Testis (tissue), 2 donors: ENCODE data around the gene DRC7.

Experiments
- POLR2A ChIP-seq: fragments of 450-650 bp; IDR thresholded peaks from one replicate; pipeline ENCODE4 v1.6.1; 2017; ENCODE audit warnings: antibody characterized with exemption, mild to moderate bottlenecking, moderate library complexity
- TF ChIP-seq, protein P1 (sequence below), 3 experiments: fragments of 450-650 bp in 2 of 3; fragments of 200-600 bp in 1 of 3; sonication (generic) in 1 of 3; IDR thresholded peaks; one replicate each; pipeline ENCODE4 v1.5.1; 2016 to 2019; ENCODE audit warnings: antibody characterized with exemption in 3 of 3, mild to moderate bottlenecking in 2 of 3, moderate library complexity in 1 of 3

DNA sequence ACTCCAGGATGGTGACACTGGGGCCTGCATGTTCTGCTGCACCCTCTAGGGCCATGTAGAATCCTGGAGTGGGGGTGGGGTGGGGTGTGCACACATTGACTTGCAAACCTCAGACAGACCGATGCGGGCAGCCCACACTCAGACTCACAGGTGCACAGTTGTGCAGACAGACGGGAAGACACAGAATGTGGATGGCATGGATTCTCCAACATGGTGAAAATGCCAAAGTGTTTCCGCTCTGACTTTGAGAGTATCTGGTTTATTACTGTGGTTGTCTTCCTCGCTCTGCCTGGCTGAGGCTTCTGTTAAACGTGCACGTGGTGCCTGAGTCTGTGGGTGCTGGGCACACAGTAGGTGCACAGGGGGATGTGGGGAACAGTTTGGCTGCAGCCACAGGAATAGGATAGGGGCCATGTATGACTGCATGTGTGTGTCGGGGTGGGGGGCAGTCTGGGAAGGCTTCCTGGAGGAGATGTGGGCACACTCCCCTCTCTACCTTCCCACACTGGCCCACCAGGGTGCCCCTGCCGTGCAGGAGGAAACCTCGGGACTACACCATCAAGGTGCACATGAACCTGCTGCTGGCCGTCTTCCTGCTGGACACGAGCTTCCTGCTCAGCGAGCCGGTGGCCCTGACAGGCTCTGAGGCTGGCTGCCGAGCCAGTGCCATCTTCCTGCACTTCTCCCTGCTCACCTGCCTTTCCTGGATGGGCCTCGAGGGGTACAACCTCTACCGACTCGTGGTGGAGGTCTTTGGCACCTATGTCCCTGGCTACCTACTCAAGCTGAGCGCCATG is 35.5 kb upstream of the DRC7 start:
- TF ChIP-seq, protein P1, sequence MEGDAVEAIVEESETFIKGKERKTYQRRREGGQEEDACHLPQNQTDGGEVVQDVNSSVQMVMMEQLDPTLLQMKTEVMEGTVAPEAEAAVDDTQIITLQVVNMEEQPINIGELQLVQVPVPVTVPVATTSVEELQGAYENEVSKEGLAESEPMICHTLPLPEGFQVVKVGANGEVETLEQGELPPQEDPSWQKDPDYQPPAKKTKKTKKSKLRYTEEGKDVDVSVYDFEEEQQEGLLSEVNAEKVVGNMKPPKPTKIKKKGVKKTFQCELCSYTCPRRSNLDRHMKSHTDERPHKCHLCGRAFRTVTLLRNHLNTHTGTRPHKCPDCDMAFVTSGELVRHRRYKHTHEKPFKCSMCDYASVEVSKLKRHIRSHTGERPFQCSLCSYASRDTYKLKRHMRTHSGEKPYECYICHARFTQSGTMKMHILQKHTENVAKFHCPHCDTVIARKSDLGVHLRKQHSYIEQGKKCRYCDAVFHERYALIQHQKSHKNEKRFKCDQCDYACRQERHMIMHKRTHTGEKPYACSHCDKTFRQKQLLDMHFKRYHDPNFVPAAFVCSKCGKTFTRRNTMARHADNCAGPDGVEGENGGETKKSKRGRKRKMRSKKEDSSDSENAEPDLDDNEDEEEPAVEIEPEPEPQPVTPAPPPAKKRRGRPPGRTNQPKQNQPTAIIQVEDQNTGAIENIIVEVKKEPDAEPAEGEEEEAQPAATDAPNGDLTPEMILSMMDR (IDR thresholded peaks at IDR 0.05), result no peak
- no peak for TF ChIP-seq POLR2A
